ENCODE data around the gene ZC3H7B.
"Not testable (repeated sequence)": the region's sequence is repeated elsewhere in the genome, so short reads cannot be mapped to it uniquely, and the experiment has no call there.

Gene ZC3H7B

DNA sequence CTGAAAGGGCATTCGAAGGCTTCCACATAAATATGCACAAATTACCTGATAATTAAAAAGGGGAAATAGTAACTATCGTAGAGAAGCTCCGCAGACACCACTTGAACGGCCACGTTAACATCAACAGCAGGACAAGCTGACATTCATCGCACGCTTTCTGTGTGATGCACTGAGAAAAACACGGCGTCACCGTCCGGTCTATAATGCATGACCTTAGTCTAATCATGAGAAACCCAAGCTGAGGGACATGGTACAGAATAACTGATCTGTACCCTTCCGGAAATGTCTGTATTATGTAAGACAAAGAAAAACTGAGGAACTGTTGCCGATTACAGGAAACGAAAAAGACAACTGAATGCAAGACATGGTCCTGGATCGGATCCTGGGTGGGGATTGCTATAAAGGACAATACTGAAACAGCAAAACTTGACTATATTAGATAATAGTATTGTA, 14.7 kb upstream of the ZC3H7B start:
- DNase-seq (ENCODE audit: low read depth) = peak; percentile 17

DNA sequence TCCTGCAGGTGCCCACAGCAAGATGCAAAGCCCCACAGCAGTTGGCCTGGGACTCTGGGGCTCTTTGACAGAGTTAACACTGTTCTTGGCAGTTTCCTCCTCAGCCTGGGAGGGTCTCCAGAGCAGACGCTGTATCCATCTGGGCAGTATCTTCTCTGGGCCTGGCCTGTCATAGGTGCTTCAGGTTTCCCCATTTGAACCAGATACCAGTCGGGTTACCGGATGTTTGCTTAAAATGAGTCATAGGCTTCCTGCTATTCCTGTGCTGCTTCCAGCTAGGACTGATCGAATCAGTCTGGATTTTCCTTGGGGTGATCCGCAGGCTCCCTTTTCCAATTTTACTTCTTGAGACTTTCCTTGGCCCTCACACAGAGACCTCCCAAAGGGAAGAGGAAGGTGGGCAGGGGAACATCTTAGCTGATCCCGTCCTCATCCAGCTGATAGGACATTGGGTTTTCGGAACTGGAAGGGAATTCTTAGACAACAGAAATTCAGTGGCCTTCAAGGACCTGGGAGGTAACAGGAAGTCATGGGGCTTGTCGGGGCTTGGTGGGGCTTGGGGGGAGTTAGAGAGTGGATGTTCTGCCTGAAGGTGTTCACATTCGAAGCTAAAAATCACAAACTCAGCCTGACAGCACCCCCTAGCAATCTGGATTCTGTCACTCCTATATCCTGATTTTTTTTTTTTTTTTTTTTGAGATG, 12.9 kb upstream of the ZC3H7B start:
- no peak for DNase-seq (ENCODE audit: low read depth)

DNA sequence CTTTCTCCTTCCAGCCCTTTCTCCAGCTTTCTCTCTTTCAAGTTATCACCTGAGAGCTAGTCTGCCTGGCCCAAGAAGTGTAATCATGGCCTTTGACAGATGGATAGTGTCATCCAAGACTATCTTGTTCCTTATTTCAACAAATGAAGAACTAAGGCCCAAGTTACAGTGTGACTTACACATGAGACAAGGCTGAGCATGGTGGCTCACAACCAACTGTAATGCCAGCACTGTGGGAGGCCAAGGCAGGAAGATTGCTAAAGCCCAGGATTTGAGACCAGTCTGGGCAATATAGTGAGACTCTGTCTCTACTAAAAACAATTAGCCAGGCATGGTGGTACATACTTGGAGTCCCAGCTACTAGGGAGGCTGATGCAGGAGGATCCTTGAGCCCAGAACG, 11.7 kb upstream of the ZC3H7B start:
- DNase-seq (ENCODE audit: low read depth) = no peak

DNA sequence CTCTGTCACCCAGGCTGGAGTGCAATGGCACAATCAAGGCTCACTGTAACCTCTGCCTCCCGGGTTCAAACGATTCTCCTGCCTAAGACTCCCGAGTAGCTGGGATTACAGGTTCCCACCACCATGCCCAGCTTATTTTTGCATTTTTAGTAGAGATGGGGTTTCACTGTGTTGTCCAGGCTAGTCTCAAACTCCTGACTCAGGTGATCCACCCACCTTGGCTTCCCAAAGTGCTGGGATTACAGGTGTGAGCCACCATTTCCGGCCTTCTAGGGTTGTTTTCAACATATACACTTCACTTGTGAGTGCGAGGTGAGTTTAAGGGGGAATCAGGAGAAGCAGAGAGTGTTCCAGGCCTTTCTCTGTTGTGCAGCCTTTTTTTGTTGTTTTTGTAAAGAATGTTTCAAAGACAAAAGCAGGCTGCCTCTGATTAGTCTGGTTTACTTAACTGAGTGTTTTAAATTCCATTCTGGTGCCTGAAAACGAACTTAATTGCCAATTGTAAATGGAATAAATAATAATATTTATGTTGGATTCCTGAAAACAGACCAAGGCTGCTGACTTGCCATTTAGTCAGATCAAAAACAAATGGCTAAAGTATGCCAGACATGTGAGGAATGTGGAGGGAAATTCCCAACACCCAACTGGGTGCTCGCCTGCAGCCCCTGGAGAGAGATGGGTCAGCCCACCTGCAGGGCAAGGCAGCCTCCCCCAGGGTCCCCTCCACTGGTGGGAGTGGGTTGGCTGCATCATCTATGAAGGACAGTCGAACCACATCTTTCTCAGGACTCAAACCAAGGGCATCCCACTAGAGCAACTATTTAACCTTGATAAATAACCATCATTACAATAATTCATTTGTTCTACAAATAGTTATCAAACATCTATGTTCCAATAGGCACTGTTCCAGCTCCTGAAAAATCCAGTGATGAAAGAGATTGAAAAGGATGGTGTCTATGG, 10.8 kb upstream of the ZC3H7B start:
- no peak for DNase-seq (ENCODE audit: low read depth)

DNA sequence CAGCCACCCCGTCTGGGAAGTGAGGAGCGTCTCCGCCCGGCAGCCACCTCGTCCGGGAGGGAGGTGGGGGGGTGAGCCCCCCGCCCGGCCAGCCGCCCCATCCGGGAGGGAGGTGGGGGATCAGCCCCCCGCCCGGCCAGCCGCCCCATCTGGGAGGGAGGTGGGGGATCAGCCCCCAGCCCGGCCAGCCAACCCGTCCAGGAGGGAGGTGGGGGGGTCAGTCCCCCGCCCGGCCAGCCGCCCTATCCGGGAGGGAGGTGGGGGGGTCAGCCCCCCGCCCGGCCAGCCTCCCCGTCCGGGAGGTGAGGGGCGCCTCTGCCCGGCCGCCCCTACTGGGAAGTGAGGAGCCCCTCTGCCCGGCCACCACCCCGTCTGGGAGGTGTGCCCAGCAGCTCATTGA, 6.5 kb upstream of the ZC3H7B start:
- DNase-seq (ENCODE audit: low read depth) = not testable (repeated sequence)

DNA sequence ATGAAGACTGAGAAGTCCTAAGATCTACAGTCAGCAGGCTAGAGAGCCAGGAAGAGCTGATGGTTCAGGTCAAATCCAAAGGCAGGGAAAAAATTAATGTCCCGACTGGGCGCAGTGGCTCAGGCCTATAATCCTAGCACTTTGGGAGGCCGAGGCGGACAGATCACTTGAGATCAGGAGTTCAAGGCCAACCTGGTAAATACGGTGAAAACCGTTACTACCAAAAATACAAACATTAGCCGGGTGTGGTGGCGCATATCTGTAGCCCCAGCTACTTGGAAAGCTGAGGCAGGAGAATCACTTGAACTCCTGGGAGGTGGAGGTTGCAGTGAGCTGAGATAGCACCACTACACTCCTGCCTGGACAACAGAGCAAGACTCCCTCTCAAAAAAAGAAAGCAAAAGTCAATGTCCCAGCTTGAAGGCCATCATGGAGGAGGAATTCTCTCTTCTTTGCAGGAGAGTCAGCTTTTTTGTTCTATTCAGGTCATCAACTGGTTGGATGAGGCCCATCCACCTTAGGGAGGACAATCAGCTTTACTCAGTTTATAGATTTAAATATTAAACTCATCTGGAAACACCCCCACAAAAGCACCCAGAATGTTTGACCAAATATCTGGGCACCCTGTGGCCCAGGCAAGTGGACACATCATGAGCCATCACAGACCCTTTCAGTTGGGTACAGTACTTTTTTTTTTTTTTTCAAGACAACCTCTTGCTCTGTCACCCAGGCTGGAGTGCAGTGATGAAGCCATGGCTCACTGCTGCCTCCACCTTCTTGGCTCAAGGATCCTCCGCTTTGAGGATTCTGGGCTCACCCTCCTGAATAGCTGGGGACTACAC, 4.3 kb upstream of the ZC3H7B start:
- DNase-seq (ENCODE audit: low read depth) = no peak

DNA sequence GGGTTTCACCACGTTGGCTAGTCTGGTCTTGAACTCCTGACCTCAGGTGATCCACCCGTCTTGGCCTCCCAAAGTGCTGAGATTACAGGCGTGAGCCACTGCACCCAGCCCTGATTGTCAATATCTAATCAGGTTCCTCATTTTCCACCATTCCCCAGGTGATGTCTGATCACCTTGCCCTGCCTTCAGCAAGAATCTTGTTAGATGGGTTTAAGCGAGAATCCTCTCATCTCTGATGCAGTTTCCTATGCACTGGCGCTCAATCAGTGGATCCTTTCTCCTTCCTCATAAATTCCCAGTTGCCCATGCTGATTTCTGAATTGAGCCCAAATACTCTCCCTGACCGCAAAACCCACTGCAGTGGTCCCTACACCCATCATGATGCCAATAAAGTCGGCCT, 664 bp upstream of the ZC3H7B start:
- DNase-seq (ENCODE audit: low read depth) = no peak

DNA sequence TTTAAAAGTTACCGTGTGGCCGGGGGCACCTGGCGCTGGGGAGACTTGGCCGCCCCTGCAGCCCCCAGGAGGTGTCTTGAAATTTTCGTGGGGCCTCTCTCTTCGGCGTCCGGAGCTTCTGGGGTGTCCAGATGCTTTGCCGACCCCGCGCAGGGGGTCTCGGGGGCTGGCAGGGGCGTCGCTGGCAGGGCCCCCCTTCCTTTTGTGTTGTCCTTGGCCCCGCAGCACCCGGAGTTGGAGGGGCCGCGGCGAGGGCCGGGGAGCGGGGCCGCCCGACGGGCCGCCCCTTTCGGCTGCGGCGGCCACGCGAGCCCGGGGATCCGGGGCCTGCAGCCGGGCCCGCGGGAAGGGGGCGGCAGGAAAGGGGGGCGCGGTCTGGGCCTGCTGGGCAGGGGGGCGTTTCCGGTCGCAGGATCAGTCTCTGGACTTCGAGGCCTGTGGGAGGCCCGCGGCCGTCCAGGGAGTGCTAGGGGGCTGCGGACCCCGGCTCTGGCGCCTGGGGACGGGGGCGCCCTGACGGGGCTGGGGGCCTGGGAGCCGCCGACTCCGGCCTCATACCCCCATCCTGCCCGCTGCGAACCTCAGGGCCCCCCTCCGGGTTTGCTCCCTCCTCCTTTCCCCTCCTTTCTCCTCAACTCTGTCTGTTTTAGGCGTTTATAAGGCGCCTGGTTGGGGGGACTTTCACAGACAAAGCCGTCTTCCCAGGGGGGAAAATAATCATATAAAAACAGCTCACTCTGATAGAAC, 869 bp downstream of the ZC3H7B start:
- DNase-seq (ENCODE audit: low read depth) = no peak

DNA sequence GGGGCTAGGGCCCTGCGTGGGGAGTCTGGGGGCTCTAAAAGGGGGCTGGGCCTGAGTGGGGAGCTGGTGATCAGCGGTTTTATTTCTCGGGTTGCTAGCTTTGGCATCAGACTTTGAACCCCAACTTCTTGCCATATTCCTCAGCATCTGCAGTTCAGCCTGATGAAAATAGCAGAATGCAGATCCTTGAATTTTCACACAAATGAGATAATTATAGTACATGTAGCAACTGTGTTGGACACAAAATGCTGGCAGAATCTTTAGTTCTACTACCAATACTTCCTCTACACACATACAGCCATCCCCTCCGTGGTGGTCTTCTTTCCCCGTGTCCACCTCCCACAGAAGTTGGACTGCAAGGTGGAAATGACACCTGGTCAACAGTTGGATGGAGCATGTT, 1.5 kb downstream of the ZC3H7B start:
- no peak for DNase-seq (ENCODE audit: low read depth)

DNA sequence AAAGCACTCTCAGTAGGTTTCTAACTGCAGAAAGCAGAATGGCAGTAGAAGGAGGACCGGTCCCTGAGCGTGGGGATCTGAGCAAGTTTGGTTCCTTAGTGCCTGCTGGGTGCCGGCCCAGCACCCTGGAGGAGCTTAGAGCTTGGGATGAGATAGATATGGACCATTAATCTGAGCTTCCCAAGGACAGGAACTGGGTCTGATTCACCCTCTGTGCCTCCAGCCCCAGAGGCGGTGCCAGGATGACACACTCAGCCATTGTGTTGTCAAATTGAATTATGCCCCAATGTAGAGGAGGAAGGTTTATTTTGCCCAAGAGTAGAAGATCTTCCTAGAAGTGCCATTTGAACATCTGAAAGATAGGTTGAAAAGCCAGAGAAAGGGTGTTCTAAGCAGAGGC, 4.3 kb downstream of the ZC3H7B start:
- no peak for DNase-seq (ENCODE audit: low read depth)

DNA sequence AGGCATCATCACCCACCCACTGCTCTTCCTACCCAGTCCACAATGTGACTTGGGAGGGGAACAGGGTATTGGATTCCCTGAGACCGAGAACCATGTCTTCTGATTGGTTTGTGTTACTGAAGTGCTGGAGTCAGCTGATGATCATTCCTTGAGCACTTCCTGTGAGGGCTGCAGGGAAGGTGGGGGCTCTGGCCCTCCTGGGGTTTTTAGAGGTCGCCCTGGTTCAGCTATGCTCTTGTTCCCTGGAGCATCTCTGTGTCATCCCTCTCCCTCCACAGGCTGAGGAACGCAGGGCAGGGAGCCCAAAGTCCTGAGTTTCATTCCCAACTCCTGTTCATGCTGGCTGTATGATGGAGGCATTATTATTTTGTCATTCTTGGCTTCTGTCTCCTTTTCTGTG, 6.7 kb downstream of the ZC3H7B start:
- DNase-seq (ENCODE audit: low read depth) = no peak

DNA sequence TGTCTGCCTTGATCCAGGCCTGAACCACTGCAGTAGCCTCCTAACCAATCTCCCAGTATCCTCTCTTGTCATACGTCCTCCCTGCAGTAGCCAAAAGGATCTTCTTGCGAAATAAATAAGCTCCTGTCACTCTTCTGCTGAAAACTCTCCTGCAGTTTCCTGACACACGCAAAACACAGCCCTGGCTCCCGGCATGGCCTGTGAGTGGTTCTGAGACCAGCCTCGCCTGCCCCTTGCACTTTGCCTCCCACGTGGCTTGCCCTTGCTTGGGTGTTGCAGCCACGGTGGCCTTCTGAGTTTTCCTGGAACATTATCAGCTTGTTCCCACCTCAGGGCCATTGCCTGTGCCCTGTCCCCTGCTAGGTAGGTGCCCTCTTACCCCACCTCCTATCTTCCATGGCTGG, 7.2 kb downstream of the ZC3H7B start:
- DNase-seq (ENCODE audit: low read depth) = no peak

DNA sequence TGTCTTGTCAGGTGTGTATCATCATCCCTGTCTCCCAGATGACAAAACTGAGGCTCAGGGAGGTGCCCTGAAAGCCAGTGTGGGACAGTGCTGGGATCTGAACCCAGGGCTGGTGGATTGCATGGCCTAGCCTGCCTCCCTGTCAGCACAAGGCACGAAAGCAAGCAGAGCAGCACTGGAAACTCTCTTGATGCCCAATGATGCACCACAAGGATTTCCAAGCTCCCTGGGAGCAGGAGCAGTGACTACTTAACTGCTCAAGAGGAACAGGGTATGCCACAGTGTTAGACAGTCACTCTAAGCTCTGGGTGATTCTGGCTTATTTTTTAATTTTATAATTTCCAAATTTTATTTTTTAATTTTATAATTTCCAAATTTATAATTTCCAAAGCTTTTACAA, 9.0 kb downstream of the ZC3H7B start:
- no peak for DNase-seq (ENCODE audit: low read depth)

DNA sequence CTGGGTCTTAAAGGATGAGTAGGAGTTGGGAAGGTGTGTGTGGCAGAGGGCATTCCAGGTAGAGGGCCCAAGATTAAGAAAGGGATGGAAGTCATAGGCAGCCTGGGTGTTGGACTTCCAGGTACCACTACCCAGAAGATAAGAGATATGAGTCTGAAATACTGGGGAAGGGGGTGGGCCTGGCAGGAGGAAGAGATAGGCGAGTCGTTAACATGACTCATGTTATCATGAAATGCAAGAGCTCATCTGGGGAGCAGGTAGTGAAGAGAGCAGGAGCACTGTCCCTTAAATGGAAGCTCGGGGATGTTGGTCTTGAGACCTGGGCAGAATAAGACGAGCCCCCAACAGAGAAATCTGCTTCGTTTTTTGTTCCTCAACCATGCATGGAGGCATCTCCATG, 10.2 kb downstream of the ZC3H7B start:
- no peak for DNase-seq (ENCODE audit: low read depth)

DNA sequence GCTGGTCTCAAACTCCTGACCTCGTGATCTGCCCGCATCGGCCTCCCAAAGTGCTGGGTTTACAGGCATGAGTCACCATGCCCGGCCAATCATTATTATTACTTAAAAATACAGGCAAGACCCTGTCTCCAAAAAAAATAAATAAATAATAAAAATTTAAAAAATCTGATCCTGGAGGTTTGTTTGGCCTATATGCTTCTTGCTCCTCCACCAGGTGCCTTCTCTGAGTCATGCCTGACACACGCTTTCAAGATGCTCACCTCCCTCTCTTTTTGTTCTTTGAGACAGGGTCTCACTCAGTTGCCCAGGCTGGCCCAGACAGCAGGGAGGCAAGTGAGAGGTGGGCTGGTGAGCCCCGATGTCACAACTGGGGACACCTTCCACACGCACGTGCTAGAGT, 13.5 kb downstream of the ZC3H7B start:
- DNase-seq (ENCODE audit: low read depth) = no peak

DNA sequence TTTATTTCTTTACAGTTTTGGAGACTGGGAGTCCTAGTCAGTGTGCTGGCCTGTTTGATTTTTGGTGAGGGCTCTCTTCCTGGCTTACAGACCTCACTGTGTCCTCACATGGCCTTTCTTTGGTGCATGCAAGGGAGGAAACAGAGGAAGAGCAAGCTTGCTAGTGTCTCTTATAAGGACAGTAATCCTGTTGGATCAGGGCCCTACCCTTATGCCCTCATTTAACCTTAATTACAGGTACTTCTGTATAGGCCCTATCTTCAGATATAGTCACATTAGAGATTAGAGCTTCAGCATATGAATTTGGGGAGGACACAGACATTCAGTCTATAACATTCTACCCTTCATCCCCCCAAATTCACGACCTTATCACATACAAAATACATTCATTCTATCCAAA, 14.3 kb downstream of the ZC3H7B start:
- no peak for DNase-seq (ENCODE audit: low read depth)

DNA sequence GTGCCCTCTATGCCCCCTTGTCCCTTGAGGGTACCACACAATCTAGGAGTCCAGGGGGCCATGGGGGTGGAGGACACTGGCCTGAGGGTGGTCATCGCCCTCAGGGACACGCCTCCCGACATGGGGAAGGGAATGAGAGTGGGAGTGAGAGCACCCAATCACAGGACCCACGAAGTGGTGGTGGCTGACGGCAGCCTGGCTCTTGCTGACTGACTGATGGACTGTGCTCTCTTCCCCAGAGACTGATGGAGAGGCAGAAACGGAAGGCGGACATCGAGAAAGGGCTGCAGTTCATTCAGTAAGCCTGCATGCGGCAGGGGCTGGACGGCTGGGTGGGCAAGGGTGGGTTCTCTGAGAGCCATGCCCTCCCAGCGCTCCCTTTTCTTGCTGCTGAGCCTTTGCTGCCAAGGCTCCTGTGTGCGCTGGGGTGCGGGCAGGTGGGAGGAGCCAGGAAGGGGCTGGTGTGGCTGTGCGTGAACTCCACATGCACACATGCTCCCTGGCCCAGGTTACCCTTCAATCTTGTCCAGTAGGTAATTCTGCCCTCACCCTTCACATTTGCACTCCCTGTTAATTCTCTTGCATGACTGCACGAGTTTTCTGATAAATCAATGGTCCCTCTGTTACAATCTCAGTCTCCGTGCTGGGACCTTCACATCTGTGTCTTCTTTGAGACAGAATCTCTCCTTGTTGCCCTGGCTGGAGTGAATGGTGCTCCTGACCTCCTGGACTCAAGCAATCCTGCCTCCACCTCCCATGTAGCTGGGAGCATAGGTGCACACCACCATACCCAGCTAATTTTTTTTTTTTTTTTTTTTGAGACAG, 19.3 kb downstream of the ZC3H7B start:
- no peak for DNase-seq (ENCODE audit: low read depth)

DNA sequence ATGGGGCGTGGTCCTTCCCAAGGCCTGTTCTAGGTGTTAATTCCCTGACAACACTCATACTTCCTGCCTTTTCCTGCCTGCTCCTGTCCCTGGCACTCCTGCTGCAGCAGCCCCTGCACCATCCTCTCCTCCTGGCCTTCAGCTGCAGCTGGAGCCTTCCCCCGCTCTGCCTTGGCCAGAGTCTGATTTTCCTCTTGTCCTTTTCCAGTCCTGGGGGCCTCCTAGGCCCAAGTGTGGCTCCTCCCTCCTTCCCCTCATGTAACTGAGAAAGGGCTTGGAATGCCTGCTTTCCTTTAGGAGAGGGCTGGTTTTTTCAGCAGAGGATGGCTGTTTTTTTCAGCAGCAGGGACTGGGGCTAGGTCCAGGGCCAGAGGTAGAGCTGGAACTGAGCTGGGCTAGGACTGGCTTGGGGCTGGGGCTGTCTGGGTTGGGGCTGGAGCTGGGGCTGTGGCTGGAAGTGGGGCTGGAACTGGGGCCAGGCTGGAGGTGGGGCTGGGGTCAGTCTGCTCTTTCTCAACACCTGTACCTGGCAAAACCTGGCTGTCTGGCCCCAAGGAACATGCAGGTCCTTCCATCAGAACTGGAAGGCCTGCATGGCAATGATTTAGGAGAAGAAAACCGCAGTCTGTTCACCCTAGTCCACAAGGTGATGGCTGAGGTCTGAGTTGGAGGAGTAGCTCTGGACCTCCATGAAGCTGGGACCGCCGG, 23.6 kb downstream of the ZC3H7B start:
- DNase-seq (ENCODE audit: low read depth) = no peak

DNA sequence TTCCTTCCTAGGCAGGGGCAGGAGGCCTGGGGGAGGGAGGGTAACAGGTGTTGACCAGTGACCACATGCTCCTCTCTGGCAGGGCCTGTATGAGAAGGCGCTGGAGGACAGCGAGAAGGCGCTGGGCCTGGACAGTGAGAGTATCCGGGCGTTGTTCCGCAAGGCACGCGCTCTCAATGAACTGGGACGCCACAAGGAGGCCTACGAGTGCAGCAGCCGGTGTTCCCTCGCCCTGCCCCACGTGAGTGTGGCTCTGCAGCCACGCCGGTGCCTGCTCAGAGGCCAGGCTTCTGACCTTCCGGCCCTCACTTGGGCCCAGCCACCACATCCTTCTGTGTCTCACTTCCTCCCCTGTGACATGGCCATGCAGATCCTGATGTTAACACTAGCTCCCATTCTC, 25.8 kb downstream of the ZC3H7B start:
- DNase-seq (ENCODE audit: low read depth) = no peak

DNA sequence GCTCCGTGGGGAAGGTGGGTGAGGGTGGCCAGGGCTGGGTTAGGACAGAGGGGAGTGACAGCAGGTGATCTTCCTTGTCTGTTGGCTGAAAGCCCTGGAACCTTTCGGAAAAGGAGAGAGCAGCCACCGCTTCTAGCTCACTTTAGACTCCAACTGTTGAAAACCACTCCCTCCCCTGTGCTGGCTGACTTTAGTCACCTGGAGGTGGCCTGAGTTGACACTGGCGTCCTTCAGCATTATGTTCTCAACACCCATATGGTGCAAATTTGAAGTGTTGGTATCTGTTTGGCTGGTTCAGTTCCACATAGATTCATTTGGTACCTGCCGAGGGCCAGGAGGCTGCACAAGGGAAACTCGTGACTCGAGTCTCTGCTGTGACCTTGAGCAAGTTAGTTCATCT, 28.8 kb downstream of the ZC3H7B start:
- no peak for DNase-seq (ENCODE audit: low read depth)

Measured in activated gamma-delta T cell treated with anti-CD3 and anti-CD28 coated beads, Interleukin-2, amount 50 U/mL, for 16 hours (primary cell).